Endodermal cell (in vitro differentiated cells): ENCODE results near the gene OR2D2. TPM values are rescaled to one million over a fixed set of nuclear protein-coding genes. Genes with fewer than 3 reads are reported as not detected.

Experiments
- DNase-seq: peaks from one replicate; pipeline ENCODE4 v3.0.0-alpha.2; 2017
- H3K27ac ChIP-seq: 2 replicates; pipeline ENCODE4 v1.5.1; 2013; ENCODE audit warnings: mild to moderate bottlenecking, low read depth, low read length, moderate library complexity
- H3K27me3 ChIP-seq: 2 replicates; pipeline ENCODE4 v1.6.1; 2013; ENCODE audit warnings: mild to moderate bottlenecking, low read length, moderate library complexity; ENCODE audit not compliant: insufficient read depth, control insufficient read depth, poor library complexity, severe bottlenecking
- H3K36me3 ChIP-seq: 2 replicates; pipeline ENCODE4 v1.7.0; 2013; ENCODE audit warnings: mild to moderate bottlenecking, low read length, moderate library complexity; ENCODE audit not compliant: control insufficient read depth, insufficient read depth
- H3K4me1 ChIP-seq: one replicate; pipeline ENCODE4 v1.7.0; 2013; ENCODE audit warnings: low read length; ENCODE audit not compliant: control insufficient read depth, insufficient read depth
- H3K4me3 ChIP-seq: 2 replicates; pipeline ENCODE4 v1.5.1; 2013; ENCODE audit warnings: mild to moderate bottlenecking, low read length, moderate library complexity
- H3K9ac ChIP-seq: 2 replicates; pipeline ENCODE4 v1.6.1; 2013; ENCODE audit warnings: mild to moderate bottlenecking, low read length, moderate library complexity; ENCODE audit not compliant: poor library complexity, severe bottlenecking; ENCODE audit errors: extremely low read depth
- H3K9me3 ChIP-seq: 2 replicates; pipeline ENCODE4 v1.6.1; 2013; ENCODE audit warnings: mild to moderate bottlenecking, low read length, moderate library complexity; ENCODE audit not compliant: control insufficient read depth
- H3K27ac Mint-ChIP-seq: 2 replicates; pipeline ENCODE4 v1.8.0; 2020; ENCODE audit warnings: mixed read lengths
- H3K27me3 Mint-ChIP-seq: 2 replicates; pipeline ENCODE4 v1.8.0; 2021; ENCODE audit warnings: mild to moderate bottlenecking, mixed read lengths; ENCODE audit not compliant: insufficient read depth
- H3K36me3 Mint-ChIP-seq: 2 replicates; pipeline ENCODE4 v1.8.0; 2020; ENCODE audit warnings: low read depth, mixed read lengths
- H3K4me1 Mint-ChIP-seq: 2 replicates; pipeline ENCODE4 v1.8.0; 2020; ENCODE audit warnings: mixed read lengths
- H3K4me3 Mint-ChIP-seq: 2 replicates; pipeline ENCODE4 v1.8.0; 2020; ENCODE audit warnings: mild to moderate bottlenecking, moderate library complexity, mixed read lengths
- H3K9me3 Mint-ChIP-seq: 2 replicates; pipeline ENCODE4 v1.8.0; 2020; ENCODE audit warnings: mild to moderate bottlenecking, mixed read lengths
- CTCF ChIP-seq: fragments of 200-600 bp; sonication (generic); conservative IDR thresholded peaks from 2 replicates; pipeline ENCODE4 v1.5.0; 2021; ENCODE audit warnings: antibody characterized with exemption, mild to moderate bottlenecking
- WGBS, 2 experiments: methylation state at CpG; one replicate each; pipeline versions ENCODE4 v1.1.5 to v1.1.7; 2013; ENCODE audit warnings: missing lambda C conversion rate in 2 of 2, mixed read lengths in 1 of 2; ENCODE audit not compliant: insufficient coverage in 1 of 2, insufficient read length in 1 of 2; 5-methylcytosine and 5-hydroxymethylcytosine counted together
- total RNA-seq, 2 donors: library from RNA; stranded (reverse); fragmentation: NEBNext Ultra II Directional in 1 of 2; extraction: Animal tissue kit (Norgen Biotek cat#: 25700) in 1 of 2; gene quantifications; 2 replicates in 1 of 2; 3 replicates in 1 of 2; pipeline ENCODE4 v1.2.1, GENCODE V29; 2021

Gene OR2D2
- total RNA-seq, 2 donors from 2014 or later = 1.1 TPM; not detected in 1

GRCh38 chr11:6844356-6844755, 47.9 kb downstream of the OR2D2 start:
- peaks cover 2% of the 10 kb centered on the region for H3K36me3 Mint-ChIP-seq
- H3K9me3 Mint-ChIP-seq = peaks cover 7% of the 10 kb centered on the region
- no peak overlapping the region for H3K27ac ChIP-seq
- H3K4me1 ChIP-seq = no peaks in the 10 kb centered on the region
- 94 to 97% methylated on average over 3 to 5 of the region's 5 CpGs for WGBS, 2 experiments
- no peak overlapping the region for H3K9ac ChIP-seq
- H3K4me1 Mint-ChIP-seq = peaks cover 13% of the 10 kb centered on the region
- H3K27ac Mint-ChIP-seq = no peak overlapping the region
- H3K9me3 ChIP-seq = no peaks in the 10 kb centered on the region
- no peak for DNase-seq
- H3K4me3 Mint-ChIP-seq = no peak overlapping the region
- no peak for TF ChIP-seq CTCF
- H3K4me3 ChIP-seq = no peak overlapping the region
- no peaks in the 10 kb centered on the region for H3K27me3 Mint-ChIP-seq
- H3K36me3 ChIP-seq = no peaks in the 10 kb centered on the region
- no peaks in the 10 kb centered on the region for H3K27me3 ChIP-seq

- Mint-ChIP-seq H3K36me3 (no peaks in the 10 kb centered on the region), H3K27me3 (no peaks in the 10 kb centered on the region), H3K9me3 (peaks cover 6% of the 10 kb centered on the region), H3K4me3 (no peak overlapping the region), H3K27ac (no peak overlapping the region), H3K4me1 (peaks cover 13% of the 10 kb centered on the region)
- Histone ChIP-seq H3K9me3 (no peaks in the 10 kb centered on the region), H3K36me3 (no peaks in the 10 kb centered on the region), H3K27ac (no peak overlapping the region), H3K4me1 (no peaks in the 10 kb centered on the region), H3K4me3 (no peak overlapping the region), H3K27me3 (no peaks in the 10 kb centered on the region), H3K9ac (no peak overlapping the region)
- WGBS, 2 experiments = 73 to 85% methylated on average over 2 of the region's 2 CpGs
- DNase-seq = no peak
- no peak for TF ChIP-seq CTCF
Measured at GRCh38 chr11:6843670-6844069, 48.6 kb downstream of the OR2D2 start.

- H3K27ac ChIP-seq = no peak overlapping the region
- Mint-ChIP-seq H3K36me3 (no peaks in the 10 kb centered on the region), H3K9me3 (peaks cover 6% of the 10 kb centered on the region), H3K4me1 (peaks cover 7% of the 10 kb centered on the region), H3K4me3 (no peak overlapping the region), H3K27me3 (no peaks in the 10 kb centered on the region), H3K27ac (no peak overlapping the region)
- no peaks in the 10 kb centered on the region for H3K36me3 ChIP-seq
- H3K27me3 ChIP-seq = no peaks in the 10 kb centered on the region
- DNase-seq = no peak
- H3K4me1 ChIP-seq = no peaks in the 10 kb centered on the region
- no peaks in the 10 kb centered on the region for H3K9me3 ChIP-seq
- TF ChIP-seq CTCF = no peak
- H3K9ac ChIP-seq = no peak overlapping the region
- no peak overlapping the region for H3K4me3 ChIP-seq
Measured at GRCh38 chr11:6841694-6842093, 50.6 kb downstream of the OR2D2 start.

Other genes starting within 250 kb of the OR2D2 start
- 10 to 100 TPM; 13.7 to 14.3 TPM for gene DCHS1, start 236.7 kb downstream of the OR2D2 start, total RNA-seq
- 10 to 100 TPM; 57.6 to 72.6 TPM for gene MRPL17, start 209.2 kb downstream of the OR2D2 start, total RNA-seq
- under 1 TPM; 0.20 to 0.68 TPM for gene OR2AG2, start 120.5 kb downstream of the OR2D2 start, total RNA-seq
- not detected for gene OR2AG1, start 109.5 kb downstream of the OR2D2 start, total RNA-seq
- under 1 TPM; 0.09 to 0.51 TPM for gene OR6A2, start 92.8 kb downstream of the OR2D2 start, total RNA-seq
- not detected for gene OR10A5, start 46.8 kb downstream of the OR2D2 start, total RNA-seq
- gene OR10A2, start 29.4 kb downstream of the OR2D2 start, total RNA-seq = not detected
- gene OR10A4, start 15.9 kb downstream of the OR2D2 start, total RNA-seq = not detected
- not detected for gene OR2D3, start 28.5 kb upstream of the OR2D2 start, total RNA-seq
- 10 to 100 TPM in 1 of 2 donors, 1 to 10 TPM in 1; 9.9 to 10.2 TPM for gene ZNF215, start 33.9 kb upstream of the OR2D2 start, total RNA-seq
- 10 to 100 TPM in 1 of 2 donors, 1 to 10 TPM in 1; 8.0 to 10.8 TPM for gene ZNF214, start 127.8 kb upstream of the OR2D2 start, total RNA-seq
- gene NLRP14, start 128.0 kb upstream of the OR2D2 start, total RNA-seq = under 1 TPM; 0.33 to 0.66 TPM
- under 1 TPM in 1 of 2 donors, not detected in 1; 0.18 TPM for gene RBMXL2, start 196.5 kb upstream of the OR2D2 start, total RNA-seq